Panc1 (cell line): Measurements from ENCODE around the gene RALGAPB.

Experiments
- POLR2AphosphoS5 ChIP-seq: IDR thresholded peaks from 2 replicates; pipeline ENCODE4 v1.6.1; 2012; ENCODE audit warnings: mild to moderate bottlenecking, low read depth, low read length, moderate library complexity
- TF ChIP-seq, protein P1 (sequence below): fragments of 450-650 bp; IDR thresholded peaks from 2 replicates; pipeline ENCODE4 v1.5.1; 2017; ENCODE audit warnings: mild to moderate bottlenecking

DNA sequence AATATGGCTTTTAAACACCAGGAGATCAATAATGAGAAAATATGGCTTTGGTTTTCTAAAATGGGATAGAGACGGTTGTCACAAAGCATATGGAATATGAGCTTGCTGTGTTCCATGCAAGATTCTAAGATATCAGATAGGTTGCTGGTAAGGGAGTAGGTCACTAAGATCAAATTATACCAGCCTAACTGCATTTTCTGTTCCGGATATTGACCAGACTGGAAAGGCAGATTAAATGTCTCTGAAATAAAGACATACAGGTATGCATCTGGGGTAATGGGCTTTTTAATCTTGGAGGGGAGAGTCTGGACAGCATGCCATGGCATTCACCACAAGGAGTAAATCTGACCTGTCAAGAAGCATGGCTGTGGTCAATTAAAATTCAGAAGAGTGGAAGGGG, 73.1 kb downstream of the RALGAPB start:
- TF ChIP-seq, protein P1, sequence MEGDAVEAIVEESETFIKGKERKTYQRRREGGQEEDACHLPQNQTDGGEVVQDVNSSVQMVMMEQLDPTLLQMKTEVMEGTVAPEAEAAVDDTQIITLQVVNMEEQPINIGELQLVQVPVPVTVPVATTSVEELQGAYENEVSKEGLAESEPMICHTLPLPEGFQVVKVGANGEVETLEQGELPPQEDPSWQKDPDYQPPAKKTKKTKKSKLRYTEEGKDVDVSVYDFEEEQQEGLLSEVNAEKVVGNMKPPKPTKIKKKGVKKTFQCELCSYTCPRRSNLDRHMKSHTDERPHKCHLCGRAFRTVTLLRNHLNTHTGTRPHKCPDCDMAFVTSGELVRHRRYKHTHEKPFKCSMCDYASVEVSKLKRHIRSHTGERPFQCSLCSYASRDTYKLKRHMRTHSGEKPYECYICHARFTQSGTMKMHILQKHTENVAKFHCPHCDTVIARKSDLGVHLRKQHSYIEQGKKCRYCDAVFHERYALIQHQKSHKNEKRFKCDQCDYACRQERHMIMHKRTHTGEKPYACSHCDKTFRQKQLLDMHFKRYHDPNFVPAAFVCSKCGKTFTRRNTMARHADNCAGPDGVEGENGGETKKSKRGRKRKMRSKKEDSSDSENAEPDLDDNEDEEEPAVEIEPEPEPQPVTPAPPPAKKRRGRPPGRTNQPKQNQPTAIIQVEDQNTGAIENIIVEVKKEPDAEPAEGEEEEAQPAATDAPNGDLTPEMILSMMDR: no peak
- TF ChIP-seq POLR2AphosphoS5: no peak
